Ascending aorta (tissue), 2 donors: ENCODE results near the gene IGSF5. TPM values are rescaled to one million over a fixed set of nuclear protein-coding genes. Genes with fewer than 3 reads are reported as not detected.
"Not testable (repeated sequence)": the region's sequence is repeated elsewhere in the genome, so short reads cannot be mapped to it uniquely, and the experiment has no call there.

ENCODE experiments used
- DNase-seq, 2 donors: peaks; one replicate each; pipeline ENCODE4 v3.0.0-alpha.2; 2019; ENCODE audit warnings: low spot score in 2 of 2
- H3K27ac ChIP-seq, 2 donors: fragments of 200-600 bp; sonication (generic); one replicate each; pipeline ENCODE4 v1.5.1; 2016 to 2017; ENCODE audit warnings: mild to moderate bottlenecking in 1 of 2
- H3K27me3 ChIP-seq: fragments of 200-600 bp; sonication (generic); one replicate; pipeline ENCODE4 v1.5.1; 2017
- H3K36me3 ChIP-seq, 2 donors: fragments of 200-600 bp; sonication (generic); one replicate each; pipeline ENCODE4 v1.5.1; 2016
- H3K4me1 ChIP-seq, 2 donors: fragments of 200-600 bp; sonication (generic); one replicate each; pipeline ENCODE4 v1.5.1; 2016 to 2017; ENCODE audit warnings: mild to moderate bottlenecking in 1 of 2
- H3K4me3 ChIP-seq, 2 donors: fragments of 200-600 bp; sonication (generic); one replicate each; pipeline ENCODE4 v1.5.1; 2016 to 2017; ENCODE audit warnings: mild to moderate bottlenecking in 1 of 2
- H3K9me3 ChIP-seq, 2 donors: fragments of 200-600 bp; sonication (generic); one replicate each; pipeline ENCODE4 v1.5.1; 2016
- CTCF ChIP-seq, 3 experiments: fragments of 200-600 bp in 2 of 3; fragments of 450-650 bp in 1 of 3; sonication (generic) in 2 of 3; IDR thresholded peaks; one replicate each; pipeline ENCODE4 v1.5.1; 2016 to 2019; ENCODE audit warnings: antibody characterized with exemption in 3 of 3, mild to moderate bottlenecking in 1 of 3, moderate library complexity in 1 of 3
- intact Hi-C: fragments of 100-400 bp; cut with DNase I; formaldehyde crosslinking; loops from one replicate; pipeline ENCODE4 v1.15.1; 2023
- total RNA-seq: library from RNA; depleted of rRNA; stranded (reverse); fragments of >200 nt; gene quantifications from one replicate; pipeline ENCODE4 v1.1.0, GENCODE V29; 2016

Gene IGSF5
- not detected for total RNA-seq

- H3K4me3 ChIP-seq, H3K4me1 ChIP-seq, DNase-seq, intact Hi-C loops, H3K36me3 ChIP-seq, H3K27ac ChIP-seq, H3K27me3 ChIP-seq, H3K9me3 ChIP-seq: not testable (repeated sequence)
Observed at GRCh38 chr21:39744883-39745282, at the start of gene IGSF5. TSS of gene IGSF5 (plus strand) at chr21:39745183. CDS start at chr21:39745510, 327 bp downstream.

- TF ChIP-seq CTCF (IDR thresholded peaks at IDR 0.05), result no peak
- H3K4me3 ChIP-seq, result no peak overlapping the region
- no peaks in the 10 kb centered on the region for H3K36me3 ChIP-seq
- no peaks in the 10 kb centered on the region for H3K27me3 ChIP-seq
- intact Hi-C loops, result no loop called here
- H3K4me1 ChIP-seq, result no peaks in the 10 kb centered on the region
- no peak for DNase-seq
- no peak overlapping the region for H3K27ac ChIP-seq
- H3K9me3 ChIP-seq, result no peaks in the 10 kb centered on the region
Observed at GRCh38 chr21:39696196-39696595, 48.8 kb upstream of the IGSF5 start.

- TF ChIP-seq CTCF (IDR thresholded peaks at IDR 0.05), result no peak
- Histone ChIP-seq H3K9me3 (no peaks in the 10 kb centered on the region), H3K4me1 (no peaks in the 10 kb centered on the region), H3K27me3 (no peaks in the 10 kb centered on the region), H3K27ac (no peak overlapping the region), H3K36me3 (no peaks in the 10 kb centered on the region), H3K4me3 (no peak overlapping the region)
- DNase-seq, result no peak
- intact Hi-C loops, result no loop called here
Observed at GRCh38 chr21:39696618-39697017, 48.4 kb upstream of the IGSF5 start.

- Histone ChIP-seq H3K27ac (no peak overlapping the region), H3K4me1 (no peaks in the 10 kb centered on the region), H3K9me3 (no peaks in the 10 kb centered on the region), H3K4me3 (no peak overlapping the region), H3K36me3 (no peaks in the 10 kb centered on the region), H3K27me3 (no peaks in the 10 kb centered on the region)
- no peak for DNase-seq
- intact Hi-C loops, result no loop called here
- TF ChIP-seq CTCF (IDR thresholded peaks at IDR 0.05), result no peak
Observed at GRCh38 chr21:39700318-39700717, 44.7 kb upstream of the IGSF5 start.

GRCh38 chr21:39703578-39703977, 41.4 kb upstream of the IGSF5 start:
- intact Hi-C loops, result no loop called here
- no peaks in the 10 kb centered on the region for H3K27me3 ChIP-seq
- H3K4me3 ChIP-seq, result no peak overlapping the region
- no peaks in the 10 kb centered on the region for H3K9me3 ChIP-seq
- no peak for DNase-seq
- H3K27ac ChIP-seq, result no peak overlapping the region
- H3K4me1 ChIP-seq, result no peaks in the 10 kb centered on the region
- TF ChIP-seq CTCF (IDR thresholded peaks at IDR 0.05), result no peak
- H3K36me3 ChIP-seq, result no peaks in the 10 kb centered on the region

GRCh38 chr21:39705849-39706248, 39.1 kb upstream of the IGSF5 start:
- intact Hi-C loops, result no loop called here
- Histone ChIP-seq H3K9me3 (no peaks in the 10 kb centered on the region), H3K27ac (no peak overlapping the region), H3K4me3 (no peak overlapping the region), H3K27me3 (no peaks in the 10 kb centered on the region), H3K36me3 (no peaks in the 10 kb centered on the region), H3K4me1 (no peaks in the 10 kb centered on the region)
- no peak for DNase-seq
- TF ChIP-seq CTCF (IDR thresholded peaks at IDR 0.05), result no peak
